HCT116 (cell line): ENCODE measurements around the gene ADCY1. TPM values are rescaled to one million over a fixed set of nuclear protein-coding genes. Genes with fewer than 3 reads are reported as not detected.

Experiments used
- ATAC-seq: fragments of 200-7000 bp; cut with Tn5 transposase; 2 replicates; pipeline ENCODE4 v1.9.1; 2020; ENCODE audit warnings: mild to moderate bottlenecking, moderate library complexity
- BruUV-seq: library from RNA; stranded (reverse); fragments of 400-500 nt; replicated peaks from 2 replicates; lab custom pipeline; 2021; lab: Mats Ljungman, UMichigan
- CTCF ChIA-PET: fragments of 300-600 bp; sonication (Branson Sonifier 250); formaldehyde crosslinking; loops from one replicate; lab custom pipeline; 2021; ENCODE audit warnings: antibody characterized with exemption; lab: Charles Lee
- POLR2A ChIA-PET: fragments of 300-600, 350-600 bp; sonication (Branson Sonifier 250); formaldehyde crosslinking; loops from one replicate; lab custom pipeline; 2021; ENCODE audit warnings: antibody characterized with exemption; lab: Charles Lee
- RAD21 ChIA-PET, 2 experiments: fragments of 300-600 bp; sonication (Branson Sonifier 250); formaldehyde crosslinking; loops; one replicate each; lab custom pipeline; 2023; ENCODE audit warnings: low total read pairs in 2 of 2; ENCODE audit not compliant: uncharacterized antibody in 2 of 2, unreplicated experiment in 2 of 2, low non-redundant PET in 1 of 2; lab: Charles Lee
- DNase-seq: peaks from one replicate; pipeline ENCODE4 v3.0.0-alpha.2; 2010; ENCODE audit warnings: low read depth, low spot score
- H2AFZ ChIP-seq: fragments of 200-600 bp; shearing (Covaris generic), sonication (generic); 2 replicates; pipeline ENCODE4 v1.6.1; 2017; ENCODE audit warnings: low read depth, mixed run types, mixed read lengths, antibody characterized with exemption, low read length; ENCODE audit not compliant: poor library complexity, severe bottlenecking
- H3K27ac ChIP-seq: 2 replicates; pipeline ENCODE4 v1.5.1; 2012; ENCODE audit warnings: low read depth, low read length
- H3K27me3 ChIP-seq: fragments of 200-600 bp; sonication (generic); 2 replicates; pipeline ENCODE4 v1.6.1; 2016; ENCODE audit warnings: mixed run types, low read length, mixed read lengths; ENCODE audit not compliant: insufficient read depth
- H3K36me3 ChIP-seq, 2 experiments: fragments of 200-500 bp in 1 of 2; fragments of 200-600 bp in 1 of 2; sonication (Bioruptor generic) in 1 of 2; sonication (generic) in 1 of 2; 2 replicates each; pipeline versions ENCODE4 v1.5.1 to v1.6.1; 2014 to 2016; ENCODE audit warnings: low read length in 2 of 2, inconsistent platforms in 1 of 2, mixed read lengths in 1 of 2, mixed run types in 1 of 2; ENCODE audit not compliant: insufficient read depth in 2 of 2, control insufficient read depth in 1 of 2
- H3K4me1 ChIP-seq, 2 experiments: fragments of 200-600 bp in 1 of 2; sonication (generic) in 1 of 2; 2 replicates each; pipeline versions ENCODE4 v1.5.1 to v1.6.1; 2012 to 2017; ENCODE audit warnings: low read length in 2 of 2, inconsistent platforms in 1 of 2, mild to moderate bottlenecking in 1 of 2, mixed read lengths in 1 of 2, mixed run types in 1 of 2, moderate library complexity in 1 of 2; ENCODE audit not compliant: insufficient read depth in 2 of 2, control insufficient read depth in 1 of 2
- H3K4me2 ChIP-seq: fragments of 200-600 bp; sonication (generic); 2 replicates; pipeline ENCODE4 v1.6.1; 2017; ENCODE audit warnings: mixed run types, low read length, mixed read lengths
- H3K4me3 ChIP-seq, 2 experiments: fragments of 200-600 bp in 1 of 2; sonication (generic) in 1 of 2; replicated peaks in 1 of 2; 2 replicates each; pipeline ENCODE4 v1.5.1; 2011 to 2016; ENCODE audit warnings: low read length in 2 of 2, control low read depth in 1 of 2, low read depth in 1 of 2, mild to moderate bottlenecking in 1 of 2, mixed read lengths in 1 of 2, mixed run types in 1 of 2
- H3K79me2 ChIP-seq: fragments of 200-600 bp; sonication (generic); 2 replicates; pipeline ENCODE4 v1.6.1; 2017; ENCODE audit warnings: mild to moderate bottlenecking, mixed run types, low read length, moderate library complexity, mixed read lengths; ENCODE audit not compliant: insufficient read depth
- H3K9ac ChIP-seq: fragments of 200-600 bp; sonication (generic); 2 replicates; pipeline ENCODE4 v1.6.1; 2016; ENCODE audit warnings: low read length, mixed read lengths
- H3K9me2 ChIP-seq: fragments of 200-600 bp; sonication (generic), shearing (Covaris generic); 2 replicates; pipeline ENCODE4 v1.6.1; 2017; ENCODE audit warnings: mixed run types, mild to moderate bottlenecking, moderate library complexity; ENCODE audit not compliant: insufficient read depth
- H3K9me3 ChIP-seq, 2 experiments: fragments of 200-500 bp in 1 of 2; fragments of 200-600 bp in 1 of 2; sonication (Bioruptor generic) in 1 of 2; sonication (generic) in 1 of 2; 2 replicates each; pipeline ENCODE4 v1.6.1; 2014 to 2017; ENCODE audit warnings: low read length in 2 of 2, mixed read lengths in 2 of 2, inconsistent platforms in 1 of 2, low read depth in 1 of 2, mild to moderate bottlenecking in 1 of 2, mixed run types in 1 of 2, moderate library complexity in 1 of 2; ENCODE audit not compliant: control insufficient read depth in 1 of 2, insufficient read depth in 1 of 2
- H4K20me1 ChIP-seq: fragments of 200-600 bp; sonication (generic), shearing (Covaris generic); 2 replicates; pipeline ENCODE4 v1.6.1; 2017; ENCODE audit warnings: mixed run types, mild to moderate bottlenecking, moderate library complexity; ENCODE audit not compliant: insufficient read depth
- CBX3 ChIP-seq: IDR thresholded peaks from 2 replicates; pipeline ENCODE4 v1.6.1; 2012; ENCODE audit warnings: low read depth
- CEBPB ChIP-seq: IDR thresholded peaks from 2 replicates; pipeline ENCODE4 v1.6.1; 2012; ENCODE audit warnings: low read depth
- EGR1 ChIP-seq: IDR thresholded peaks from 2 replicates; pipeline ENCODE4 v1.6.1; 2012; ENCODE audit warnings: low read depth
- ELF1 ChIP-seq: IDR thresholded peaks from 2 replicates; pipeline ENCODE4 v1.6.1; 2012; ENCODE audit warnings: low read depth, borderline replicate concordance
- EZH2 ChIP-seq: fragments of 200-600 bp; sonication (generic); IDR thresholded peaks from 2 replicates; pipeline ENCODE4 v1.6.1; 2017; ENCODE audit warnings: antibody characterized with exemption, mixed run types
- EZH2phosphoT487 ChIP-seq: fragments of 200-600 bp; IDR thresholded peaks from 2 replicates; pipeline ENCODE4 v1.6.1; 2018; ENCODE audit warnings: antibody characterized with exemption, borderline replicate concordance
- FOSL1 ChIP-seq: IDR thresholded peaks from 2 replicates; pipeline ENCODE4 v1.6.1; 2012; ENCODE audit warnings: low read depth
- JUND ChIP-seq: IDR thresholded peaks from 2 replicates; pipeline ENCODE4 v1.6.1; 2012
- POLR2A ChIP-seq: IDR thresholded peaks from 2 replicates; pipeline ENCODE4 v1.7.0; 2011; ENCODE audit warnings: borderline replicate concordance; ENCODE audit not compliant: insufficient read depth, insufficient read length; ENCODE audit errors: extremely low read depth
- POLR2AphosphoS5 ChIP-seq: IDR thresholded peaks from 2 replicates; pipeline ENCODE4 v1.6.1; 2011; ENCODE audit warnings: mild to moderate bottlenecking, low read depth, low read length, moderate library complexity
- RAD21 ChIP-seq: IDR thresholded peaks from 2 replicates; pipeline ENCODE4 v1.6.1; 2012; ENCODE audit warnings: low read depth, mild to moderate bottlenecking
- SIN3A ChIP-seq: IDR thresholded peaks from 2 replicates; pipeline ENCODE4 v1.6.1; 2012; ENCODE audit warnings: low read depth
- SP1 ChIP-seq: IDR thresholded peaks from 2 replicates; pipeline ENCODE4 v1.6.1; 2012; ENCODE audit warnings: low read depth
- TCF7L2 ChIP-seq: IDR thresholded peaks from 2 replicates; pipeline ENCODE4 v1.7.0; 2011; ENCODE audit warnings: borderline replicate concordance, inconsistent platforms; ENCODE audit not compliant: insufficient read depth, insufficient read length; ENCODE audit errors: extremely low read depth
- YY1 ChIP-seq: IDR thresholded peaks from 2 replicates; pipeline ENCODE4 v1.6.1; 2011; ENCODE audit warnings: low read length, low read depth, moderate library complexity, mild to moderate bottlenecking; ENCODE audit not compliant: insufficient replicate concordance; ENCODE audit errors: extremely low read depth
- ZFX ChIP-seq: fragments of 450-650 bp; IDR thresholded peaks from 2 replicates; pipeline ENCODE4 v1.6.1; 2017
- ZNF274 ChIP-seq: fragments of 200-500 bp; sonication (Bioruptor generic); IDR thresholded peaks from 2 replicates; pipeline ENCODE4 v1.6.1; 2014; ENCODE audit warnings: mild to moderate bottlenecking, low read depth, low read length, inconsistent platforms
- intact Hi-C: fragments of 100-400 bp; cut with micrococcal nuclease; formaldehyde crosslinking; loops from 2 replicates; pipeline ENCODE4 v1.10.0; 2022
- total RNA-seq: library from RNA; stranded (reverse); gene quantifications from one replicate; pipeline ENCODE4 v1.2.1, GENCODE V29; 2021; ENCODE audit not compliant: unreplicated experiment
- TF ChIP-seq, protein P1 (sequence below): IDR thresholded peaks from 2 replicates; pipeline ENCODE4 v1.6.1; 2012
- TF ChIP-seq, protein P2 (sequence below): IDR thresholded peaks from 2 replicates; pipeline ENCODE4 v1.6.1; 2012
- TF ChIP-seq, protein P3 (sequence below): IDR thresholded peaks from 2 replicates; pipeline ENCODE4 v1.6.1; 2011; ENCODE audit warnings: mild to moderate bottlenecking, low read length, moderate library complexity; ENCODE audit not compliant: insufficient replicate concordance; ENCODE audit errors: extremely low read depth

ADCY1 gene
- total RNA-seq, 1 experiment from 2014 or later, result 0.05 TPM

DNA sequence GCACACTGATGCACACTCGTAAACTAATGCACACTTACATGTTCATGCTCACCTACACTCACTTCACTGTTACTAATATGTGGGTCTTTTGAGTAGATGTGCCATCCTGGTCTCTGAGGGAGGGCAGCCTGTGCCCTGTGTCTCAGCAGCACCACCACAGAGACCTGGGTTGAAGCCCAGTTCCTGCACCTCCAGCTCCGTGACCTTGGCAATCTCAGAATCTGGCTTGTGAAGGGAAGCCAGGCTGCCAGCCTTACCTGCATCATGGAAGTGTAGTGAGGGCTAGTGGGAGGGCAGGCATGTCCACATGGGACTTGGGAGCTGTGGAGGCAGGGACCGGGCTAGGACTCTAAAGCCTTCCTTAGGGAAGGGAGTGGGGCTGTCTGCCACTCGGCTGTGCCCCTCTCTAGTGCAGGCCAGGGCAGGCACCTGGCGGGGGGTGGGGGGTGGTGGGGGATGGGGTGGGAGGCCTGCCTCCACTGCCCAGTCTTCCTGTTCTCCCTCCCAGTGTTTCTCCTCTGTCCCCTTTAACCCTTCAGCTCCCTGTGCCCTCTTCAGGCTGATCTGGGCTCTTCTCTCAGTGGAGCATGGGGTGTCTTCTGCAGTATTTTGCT, 8.1 kb downstream of the ADCY1 start:
- no peak for DNase-seq
- CTCF ChIA-PET, result no interaction called here
- intact Hi-C loops, result no loop called here
- Histone ChIP-seq H3K27me3 (peaks cover 16% of the 10 kb centered on the region), H3K4me3 (no peak overlapping the region), H3K4me2 (no peak overlapping the region), H3K27ac (no peak overlapping the region)
- TF ChIP-seq CEBPB, result no peak
- no peak for TF ChIP-seq SP1
- no peak for TF ChIP-seq ZFX
- TF ChIP-seq, all 23 proteins: peak for 0
- H3K9ac ChIP-seq, result no peak overlapping the region
- H3K4me1 ChIP-seq, result no peaks in the 10 kb centered on the region
- no peaks in the 10 kb centered on the region for H3K9me2 ChIP-seq
- H4K20me1 ChIP-seq, result no peaks in the 10 kb centered on the region
- no peak overlapping the region for H2AFZ ChIP-seq
- no peaks in the 10 kb centered on the region for H3K79me2 ChIP-seq
- RAD21 ChIA-PET, result no interaction called here
- BruUV-seq, result no TSS peak
- POLR2A ChIA-PET, result no interaction called here
- ATAC-seq, result no peak
- no peaks in the 10 kb centered on the region for H3K9me3 ChIP-seq
- H3K36me3 ChIP-seq, result no peaks in the 10 kb centered on the region

DNA sequence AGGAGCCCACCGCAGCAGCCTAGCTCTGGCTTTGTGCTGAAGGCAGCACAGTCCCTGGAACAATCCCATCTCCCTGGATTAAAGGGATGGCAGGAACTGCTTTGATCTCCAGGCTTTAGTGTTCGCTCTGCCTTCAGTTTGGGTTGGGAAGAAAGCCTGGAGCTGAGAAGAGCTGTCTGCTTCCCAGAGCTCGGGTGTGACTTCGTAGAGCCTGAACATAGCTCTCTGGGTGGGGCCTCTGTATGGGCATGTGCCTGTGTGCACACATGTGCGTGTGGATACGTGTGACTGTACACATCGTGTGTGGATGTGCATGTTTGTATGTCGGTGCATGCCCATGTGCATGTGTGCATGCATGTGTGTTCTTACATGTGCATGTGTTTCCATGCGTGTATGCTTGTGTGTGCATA, 8.7 kb downstream of the ADCY1 start:
- Histone ChIP-seq H3K4me3 (no peak overlapping the region), H3K79me2 (no peaks in the 10 kb centered on the region), H3K36me3 (no peaks in the 10 kb centered on the region), H3K27me3 (peaks cover 9% of the 10 kb centered on the region; the same call in 1 of the 2 replicates), H3K27ac (no peak overlapping the region), H3K9me2 (no peaks in the 10 kb centered on the region), H3K4me1 (no peaks in the 10 kb centered on the region), H2AFZ (no peak overlapping the region), H3K4me2 (no peak overlapping the region), H3K9me3 (no peaks in the 10 kb centered on the region), H4K20me1 (no peaks in the 10 kb centered on the region), H3K9ac (no peak overlapping the region)
- BruUV-seq, result no TSS peak
- ATAC-seq (no peak), DNase-seq (no peak)
- CTCF ChIA-PET, result no interaction called here
- intact Hi-C loops, result no loop called here
- POLR2A ChIA-PET, result no interaction called here
- RAD21 ChIA-PET, result no interaction called here
- TF ChIP-seq, protein P1, sequence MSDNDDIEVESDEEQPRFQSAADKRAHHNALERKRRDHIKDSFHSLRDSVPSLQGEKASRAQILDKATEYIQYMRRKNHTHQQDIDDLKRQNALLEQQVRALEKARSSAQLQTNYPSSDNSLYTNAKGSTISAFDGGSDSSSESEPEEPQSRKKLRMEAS, result no peak
- no peak for TF ChIP-seq SIN3A
- TF ChIP-seq CBX3, result no peak
- no peak for TF ChIP-seq SP1
- no peak for TF ChIP-seq POLR2A
- TF ChIP-seq, protein P2, sequence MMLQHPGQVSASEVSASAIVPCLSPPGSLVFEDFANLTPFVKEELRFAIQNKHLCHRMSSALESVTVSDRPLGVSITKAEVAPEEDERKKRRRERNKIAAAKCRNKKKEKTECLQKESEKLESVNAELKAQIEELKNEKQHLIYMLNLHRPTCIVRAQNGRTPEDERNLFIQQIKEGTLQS, result no peak
- TF ChIP-seq ZFX, result no peak
- no peak for TF ChIP-seq EZH2phosphoT487
- no peak for TF ChIP-seq POLR2AphosphoS5
- TF ChIP-seq RAD21, result no peak
- no peak for TF ChIP-seq EGR1
- no peak for TF ChIP-seq TCF7L2
- no peak for TF ChIP-seq ELF1
- no peak for TF ChIP-seq JUND
- TF ChIP-seq ZNF274, result no peak
- TF ChIP-seq, protein P3, sequence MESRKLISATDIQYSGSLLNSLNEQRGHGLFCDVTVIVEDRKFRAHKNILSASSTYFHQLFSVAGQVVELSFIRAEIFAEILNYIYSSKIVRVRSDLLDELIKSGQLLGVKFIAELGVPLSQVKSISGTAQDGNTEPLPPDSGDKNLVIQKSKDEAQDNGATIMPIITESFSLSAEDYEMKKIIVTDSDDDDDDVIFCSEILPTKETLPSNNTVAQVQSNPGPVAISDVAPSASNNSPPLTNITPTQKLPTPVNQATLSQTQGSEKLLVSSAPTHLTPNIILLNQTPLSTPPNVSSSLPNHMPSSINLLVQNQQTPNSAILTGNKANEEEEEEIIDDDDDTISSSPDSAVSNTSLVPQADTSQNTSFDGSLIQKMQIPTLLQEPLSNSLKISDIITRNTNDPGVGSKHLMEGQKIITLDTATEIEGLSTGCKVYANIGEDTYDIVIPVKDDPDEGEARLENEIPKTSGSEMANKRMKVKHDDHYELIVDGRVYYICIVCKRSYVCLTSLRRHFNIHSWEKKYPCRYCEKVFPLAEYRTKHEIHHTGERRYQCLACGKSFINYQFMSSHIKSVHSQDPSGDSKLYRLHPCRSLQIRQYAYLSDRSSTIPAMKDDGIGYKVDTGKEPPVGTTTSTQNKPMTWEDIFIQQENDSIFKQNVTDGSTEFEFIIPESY, result no peak
- TF ChIP-seq EZH2, result no peak
- no peak for TF ChIP-seq FOSL1
- no peak for TF ChIP-seq YY1
